MG63 (cell line): ENCODE measurements around the gene BCAR1. TPM values are rescaled to one million over a fixed set of nuclear protein-coding genes. Genes with fewer than 3 reads are reported as not detected.

Experiments
- DNase-seq: peaks from one replicate; pipeline ENCODE4 v3.0.0-alpha.2; 2020
- H3K27me3 ChIP-seq: fragments of 250-450 bp; sonication (Bioruptor Pico); 2 replicates; pipeline ENCODE4 v1.5.1; 2020; ENCODE audit warnings: mild to moderate bottlenecking, moderate library complexity
- H3K36me3 ChIP-seq: fragments of 250-450 bp; sonication (Bioruptor Pico); 2 replicates; pipeline ENCODE4 v1.5.1; 2020; ENCODE audit warnings: mild to moderate bottlenecking, moderate library complexity
- H3K4me3 ChIP-seq: fragments of 250-450 bp; sonication (Bioruptor Pico); 2 replicates; pipeline ENCODE4 v1.5.1; 2020; ENCODE audit warnings: mild to moderate bottlenecking, moderate library complexity
- H3K9me3 ChIP-seq: fragments of 250-450 bp; sonication (Bioruptor Pico); 2 replicates; pipeline ENCODE4 v1.5.1; 2020; ENCODE audit warnings: mild to moderate bottlenecking, moderate library complexity
- total RNA-seq: library from RNA; depleted of rRNA; stranded (reverse); fragments of >200 nt; shearing (Covaris generic); gene quantifications from 2 replicates; pipeline ENCODE4 v1.2.3, GENCODE V29; 2014; ENCODE audit warnings: low replicate concordance; rRNA removed

BCAR1 gene
- total RNA-seq, 1 experiment from 2014 or later, result 54.6 TPM

- no peaks in the 10 kb centered on the region for H3K9me3 ChIP-seq
- H3K36me3 ChIP-seq, result no peaks in the 10 kb centered on the region
- H3K27me3 ChIP-seq, result no peaks in the 10 kb centered on the region
- DNase-seq, result no peak
- no peak overlapping the region for H3K4me3 ChIP-seq
Observed at GRCh38 chr16:75189638-75190245, 61.7 kb downstream of the BCAR1 start.

- no peaks in the 10 kb centered on the region for H3K36me3 ChIP-seq
- no peak for DNase-seq
- no peaks in the 10 kb centered on the region for H3K27me3 ChIP-seq
- H3K9me3 ChIP-seq, result no peaks in the 10 kb centered on the region
- no peak overlapping the region for H3K4me3 ChIP-seq
Observed at GRCh38 chr16:75188832-75189477, 62.5 kb downstream of the BCAR1 start.

- Histone ChIP-seq H3K27me3 (no peaks in the 10 kb centered on the region), H3K4me3 (no peak overlapping the region), H3K9me3 (no peaks in the 10 kb centered on the region; the same call in 1 of the 2 replicates), H3K36me3 (no peaks in the 10 kb centered on the region)
- DNase-seq, result no peak
Observed at GRCh38 chr16:75181630-75182029, 69.8 kb downstream of the BCAR1 start.

DNA sequence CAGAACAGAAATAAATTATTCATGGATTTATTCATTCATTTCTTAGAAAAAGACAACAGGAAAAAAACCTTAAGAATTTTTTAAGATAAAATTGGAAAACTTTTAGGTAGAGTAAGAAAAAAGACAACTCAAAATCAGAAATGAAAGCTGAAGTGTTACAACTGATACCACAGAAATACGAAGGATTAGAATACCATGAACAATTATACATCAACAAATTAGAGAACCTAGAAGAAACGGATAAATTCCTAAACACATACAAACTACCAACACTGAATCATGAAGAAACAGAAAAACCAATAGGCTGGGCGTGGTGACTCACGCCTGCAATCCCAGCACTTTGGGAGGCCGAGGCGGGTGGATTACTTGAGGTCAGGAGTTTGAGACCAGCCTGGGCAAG is 72.2 kb downstream of the BCAR1 start:
- H3K36me3 ChIP-seq, result no peaks in the 10 kb centered on the region

More for the DNA sequence above, 72.2 kb downstream of the BCAR1 start:
- Histone ChIP-seq H3K9me3 (no peaks in the 10 kb centered on the region; the same call in none of the 2 replicates), H3K4me3 (no peak overlapping the region), H3K27me3 (no peaks in the 10 kb centered on the region)
- DNase-seq, result no peak

Other genes starting within 250 kb of the BCAR1 start
- not detected in 2 replicates for gene LDHD, start 134.8 kb downstream of the BCAR1 start, total RNA-seq
- gene ZFP1, start 103.1 kb downstream of the BCAR1 start, total RNA-seq, result 4.0 and 5.2 TPM in 2 replicates
- not detected in 2 replicates for gene CTRB2, start 44.5 kb downstream of the BCAR1 start, total RNA-seq
- gene CTRB1, start 32.6 kb downstream of the BCAR1 start, total RNA-seq, result not detected in 2 replicates
- gene CFDP1, start 181.9 kb upstream of the BCAR1 start, total RNA-seq, result 21.2 and 23.2 TPM in 2 replicates
- 1.3 and 8.0 TPM in 2 replicates for gene TMEM170A, start 213.1 kb upstream of the BCAR1 start, total RNA-seq
- gene CHST6, start 243.8 kb upstream of the BCAR1 start, total RNA-seq, result not detected in 2 replicates